Stimulated activated CD8-positive, alpha-beta memory T cell treated with anti-CD3 and anti-CD28 coated beads, Interleukin-4, amount 100 ng/mL, for 4 hours (primary cell): ENCODE data around the gene FHAD1.

ENCODE experiments used
- DNase-seq, 2 donors: peaks; one replicate each; pipeline ENCODE4 v3.0.0-alpha.2; 2020; ENCODE audit warnings: low read depth in 2 of 2, low spot score in 1 of 2

Gene FHAD1

DNA sequence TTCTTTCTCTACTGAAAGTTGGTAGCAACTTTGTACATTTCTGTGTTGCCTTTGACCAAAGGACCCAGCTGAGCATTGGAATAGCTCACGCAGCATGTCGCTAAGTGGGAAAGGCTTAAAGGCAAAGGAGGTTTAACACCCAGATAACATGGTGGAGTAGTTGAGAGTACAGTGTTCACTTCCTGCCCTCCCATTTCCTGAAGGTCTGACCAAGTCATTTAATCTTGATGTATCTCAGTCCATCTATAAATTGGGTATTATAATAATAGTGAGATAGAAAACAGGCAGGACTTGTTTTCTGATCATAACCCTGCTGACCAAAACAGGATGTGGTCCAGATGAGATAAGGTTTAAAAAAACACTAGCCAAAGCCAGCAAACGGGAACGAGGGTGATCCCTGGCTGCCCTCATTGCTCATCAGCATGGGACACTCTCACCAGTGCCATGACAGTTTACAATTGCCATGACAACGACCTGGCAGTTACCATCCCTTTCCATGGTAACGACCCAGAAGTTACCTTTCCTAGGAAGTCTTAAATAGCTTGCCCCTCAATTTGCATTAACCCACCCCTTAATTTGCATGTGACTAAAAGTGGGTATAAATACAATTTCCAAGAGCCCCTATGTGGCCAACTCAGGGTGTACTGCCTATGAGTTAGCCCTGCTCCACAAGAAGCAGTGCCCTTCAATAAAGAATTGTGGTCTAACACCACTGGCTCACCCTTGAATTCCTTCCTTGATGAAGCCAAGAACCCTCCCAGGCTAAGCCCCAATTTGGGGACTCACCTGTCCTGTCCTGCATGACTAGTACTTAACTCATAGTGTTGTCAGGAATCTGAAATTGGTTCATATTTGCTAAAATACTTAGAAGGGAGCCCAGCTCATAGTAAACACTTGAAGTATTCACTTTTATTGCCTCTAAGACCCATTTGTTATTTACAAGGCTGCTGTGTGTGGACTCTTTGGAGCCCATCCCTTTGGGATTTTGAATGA is 28.4 kb upstream of the FHAD1 start:
- no peak for DNase-seq

DNA sequence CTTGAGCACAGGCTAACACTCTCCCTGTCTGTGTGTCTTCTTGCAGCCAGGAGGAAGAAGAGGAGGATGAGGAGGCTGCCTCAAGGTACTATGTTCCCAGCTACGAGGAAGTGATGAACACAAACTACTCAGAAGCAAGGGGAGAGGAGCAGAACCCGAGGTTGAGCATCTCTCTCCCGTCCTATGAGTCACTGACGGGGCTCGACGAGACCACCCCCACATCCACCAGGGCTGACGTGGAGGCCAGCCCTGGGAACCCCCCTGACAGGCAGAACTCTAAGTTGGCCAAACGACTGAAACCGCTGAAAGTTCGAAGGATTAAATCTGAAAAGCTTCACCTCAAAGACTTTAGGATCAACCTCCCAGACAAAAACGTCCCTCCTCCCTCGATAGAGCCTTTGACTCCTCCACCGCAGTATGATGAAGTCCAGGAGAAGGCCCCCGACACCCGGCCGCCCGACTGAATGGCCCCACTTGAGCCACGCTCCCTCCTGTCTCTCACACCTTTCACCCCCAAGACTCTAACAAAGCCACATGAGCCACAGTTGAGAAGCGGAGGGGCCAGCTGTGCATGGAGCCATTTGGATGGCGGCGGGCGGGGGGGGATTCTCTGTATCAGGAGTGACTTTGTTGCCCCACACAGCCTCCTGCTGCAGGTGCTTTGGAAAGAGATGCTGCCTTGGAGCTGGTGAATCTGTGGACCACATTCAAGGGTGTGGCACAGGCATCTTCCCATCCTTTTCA is 27.6 kb upstream of the FHAD1 start:
- DNase-seq: no peak

DNA sequence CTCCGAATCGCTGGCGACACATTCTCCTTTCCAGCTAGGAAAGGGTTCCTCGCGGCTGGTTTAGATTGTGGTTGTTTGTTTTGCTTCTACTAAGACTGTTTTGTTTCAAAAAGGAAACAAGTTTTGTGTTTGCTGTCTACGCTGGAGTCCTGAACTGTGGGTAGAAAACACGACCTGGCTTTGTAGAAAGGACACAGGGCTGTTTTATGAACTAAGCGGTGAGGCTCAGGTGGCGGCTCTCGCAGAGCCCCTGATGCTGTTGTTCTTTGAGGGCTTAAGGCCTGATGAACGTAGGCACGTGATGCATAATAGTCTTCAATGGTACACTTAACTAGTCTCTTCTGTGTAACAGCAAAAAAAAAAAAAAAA is 27.0 kb upstream of the FHAD1 start:
- DNase-seq: no peak

DNA sequence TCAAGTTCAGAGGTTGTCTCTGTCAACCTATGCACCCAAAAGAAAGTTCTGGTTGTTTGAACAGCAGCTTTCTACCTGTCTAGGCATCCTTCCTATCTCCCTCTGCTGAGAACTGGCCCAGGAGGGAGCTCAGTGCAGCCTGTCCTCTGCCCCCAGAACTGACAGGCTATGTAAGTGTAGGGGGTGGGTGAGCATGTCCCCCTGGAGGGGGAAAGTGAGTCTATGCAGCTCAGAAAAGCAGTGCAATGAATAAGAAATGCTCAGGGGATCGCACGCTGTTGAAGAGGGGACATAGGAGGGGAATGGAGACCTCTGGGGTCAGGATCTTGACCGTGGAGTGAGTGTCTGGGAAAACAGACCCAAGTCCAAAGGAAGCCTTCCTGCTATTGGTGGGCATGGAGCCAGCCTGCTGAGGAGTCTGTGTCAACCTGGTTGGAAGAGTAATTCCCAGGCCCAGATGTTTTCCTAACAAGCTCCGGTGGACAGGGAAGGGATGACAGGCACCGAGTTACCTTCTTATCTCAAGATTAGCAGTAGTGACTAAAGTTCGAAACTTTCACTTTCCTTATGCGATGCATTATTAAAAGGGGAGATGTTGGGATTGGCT is 26.1 kb upstream of the FHAD1 start:
- DNase-seq: no peak

DNA sequence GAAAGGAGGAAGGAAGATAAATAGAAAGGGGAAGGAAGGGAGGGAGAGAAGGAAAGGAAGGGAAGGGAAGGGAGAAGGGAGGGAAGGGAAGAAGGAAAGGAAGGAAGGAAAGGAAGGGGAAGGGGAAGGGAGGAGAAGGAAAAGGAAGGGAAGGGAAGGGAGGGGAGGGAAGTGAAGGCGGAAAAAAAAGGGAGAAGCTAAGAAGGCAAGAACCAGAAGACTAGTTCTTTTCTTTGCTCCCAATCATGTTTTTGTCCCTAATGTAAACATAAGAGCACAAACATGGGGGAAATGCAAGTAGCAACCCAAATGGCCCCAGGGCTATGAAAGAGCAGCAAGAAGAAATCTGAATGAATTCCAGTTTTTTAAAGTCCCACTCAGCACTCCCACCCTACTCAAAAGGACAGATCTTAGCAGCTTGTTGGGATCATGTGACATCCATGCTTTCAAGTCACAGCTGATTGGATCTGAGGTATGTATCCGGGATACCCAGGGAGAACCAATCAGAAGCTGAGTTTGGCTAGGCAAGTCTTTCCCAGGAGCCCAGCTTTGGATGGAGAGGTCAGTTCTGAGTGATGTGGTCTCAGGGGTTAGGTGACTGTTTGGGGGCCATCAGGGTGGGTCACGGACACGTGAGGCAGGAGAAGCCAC is 24.2 kb upstream of the FHAD1 start:
- DNase-seq: no peak

DNA sequence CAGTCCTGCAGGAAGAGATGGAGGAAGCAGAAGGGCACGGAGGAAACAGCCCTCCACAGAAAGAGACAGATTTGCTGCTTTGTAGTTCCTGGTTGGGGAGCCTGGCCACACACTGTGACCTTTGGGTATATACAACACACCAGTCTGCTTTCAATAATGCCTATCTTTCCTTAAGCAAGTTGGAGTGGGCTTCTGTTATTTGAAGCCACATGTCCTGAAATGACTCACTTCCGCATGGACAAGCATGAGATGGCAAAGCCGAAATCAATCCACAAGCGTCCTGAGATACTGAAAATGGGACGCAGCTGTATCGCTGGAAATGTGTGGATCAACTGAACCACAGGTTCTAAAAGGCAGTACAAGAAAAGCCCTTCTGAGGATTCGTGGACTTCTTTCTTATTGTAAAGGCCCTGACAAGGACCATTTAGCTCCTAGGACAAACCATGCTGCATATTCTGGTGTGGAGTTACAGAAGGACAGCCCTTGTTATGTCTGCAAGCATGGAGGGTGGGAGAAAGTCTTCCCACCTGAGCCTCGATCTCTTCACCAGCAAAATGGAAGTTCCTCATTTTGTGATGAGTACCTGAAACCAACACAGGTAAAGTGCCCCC is 22.7 kb upstream of the FHAD1 start:
- DNase-seq: no peak

DNA sequence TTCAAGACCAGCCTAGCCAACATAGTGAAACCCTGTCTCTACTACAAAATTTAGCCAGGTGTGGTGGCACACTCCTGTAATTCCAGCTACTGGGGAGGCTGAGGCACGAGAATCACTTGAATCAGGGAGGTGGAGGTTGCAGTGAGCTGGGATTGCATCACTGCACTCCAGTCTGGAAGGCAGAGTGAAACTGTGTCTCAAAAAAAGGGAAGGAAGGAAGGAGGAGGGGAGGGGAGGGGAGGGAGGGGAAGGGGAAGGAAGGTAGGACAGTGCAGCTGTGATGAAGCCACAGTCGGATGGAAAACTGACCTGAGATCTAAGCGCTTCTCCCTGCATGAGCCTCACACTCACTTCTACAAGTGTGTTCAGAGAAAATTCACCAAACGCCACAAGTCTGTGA is 22.0 kb upstream of the FHAD1 start:
- DNase-seq: no peak

DNA sequence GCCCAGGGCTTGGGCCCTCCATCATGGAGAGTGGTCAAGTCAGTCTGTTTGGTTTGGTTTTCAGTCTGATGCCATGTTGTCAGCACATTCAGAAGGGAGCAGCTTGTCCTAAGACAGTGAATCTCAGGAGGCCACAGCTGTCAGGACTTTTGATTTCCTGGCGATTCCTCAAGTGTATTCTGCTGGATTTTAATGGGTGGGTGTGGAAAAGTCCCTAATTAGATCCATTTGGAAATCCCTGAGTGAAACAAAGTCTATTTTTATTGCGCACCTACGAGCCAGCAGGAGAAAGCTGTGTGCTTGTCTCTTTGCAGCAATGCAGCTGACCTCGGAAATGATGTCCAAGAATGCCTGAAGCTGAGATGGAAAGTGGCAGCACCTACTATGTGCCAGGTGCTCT is 21.6 kb upstream of the FHAD1 start:
- DNase-seq: no peak

DNA sequence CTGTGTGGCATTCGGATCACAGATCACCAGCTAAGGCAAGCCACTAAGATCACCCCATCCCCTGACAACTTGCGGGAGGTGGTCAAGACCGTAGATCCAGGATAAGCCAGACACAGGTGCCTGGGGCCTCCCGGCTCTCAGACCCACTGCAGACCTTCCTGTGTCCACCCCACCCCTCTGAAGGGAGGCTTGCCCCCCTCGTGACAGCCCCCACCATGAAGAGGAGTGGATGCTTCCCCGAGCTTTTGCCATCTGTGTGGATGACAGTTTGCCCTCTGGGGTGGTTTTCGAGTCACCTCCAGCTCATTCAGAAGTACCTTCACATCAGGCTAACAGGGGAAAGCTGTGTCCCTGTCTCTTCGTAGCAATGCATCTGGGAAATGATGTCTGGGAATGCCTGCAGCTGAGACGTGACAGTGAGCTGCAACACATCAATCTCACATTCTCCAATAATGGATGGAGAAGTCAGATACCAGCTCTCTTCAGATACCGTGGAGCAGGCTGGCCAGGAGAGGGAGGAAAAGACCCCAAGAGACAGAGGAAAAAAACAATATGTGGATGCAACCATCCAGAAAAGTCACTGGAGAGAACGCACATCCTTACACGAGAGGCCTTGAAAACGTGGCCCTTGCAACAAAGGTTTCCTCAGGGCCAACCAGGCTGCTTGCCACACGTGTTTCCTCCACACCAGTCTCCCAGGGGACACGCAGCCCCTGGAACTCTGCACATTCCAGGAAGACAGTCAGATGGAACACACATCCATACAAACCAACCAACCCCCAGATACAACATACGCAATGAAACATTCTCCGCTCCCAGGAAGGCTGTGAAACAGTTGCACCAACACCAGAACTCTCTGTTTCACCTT is 20.4 kb upstream of the FHAD1 start:
- DNase-seq: no peak

DNA sequence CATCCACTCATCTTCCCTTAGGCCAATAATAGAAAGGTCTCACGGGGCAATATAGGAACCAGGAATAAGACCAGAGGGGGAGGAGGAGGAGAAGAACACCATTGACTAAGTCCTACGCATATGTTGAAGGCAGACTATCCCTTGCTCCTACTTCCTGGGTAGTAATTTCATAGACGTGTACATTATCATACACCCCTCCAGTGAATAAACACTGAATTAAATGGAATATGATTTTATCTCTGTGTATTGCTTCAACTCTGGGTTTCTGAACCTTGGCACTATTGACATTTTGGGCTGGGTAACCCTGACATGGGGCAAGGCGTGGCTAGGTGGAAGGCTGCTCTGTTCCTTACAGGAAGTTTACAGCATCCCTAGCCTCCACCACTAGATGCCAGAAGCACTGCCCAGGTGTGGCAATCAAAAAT is 17.3 kb upstream of the FHAD1 start:
- no peak for DNase-seq

DNA sequence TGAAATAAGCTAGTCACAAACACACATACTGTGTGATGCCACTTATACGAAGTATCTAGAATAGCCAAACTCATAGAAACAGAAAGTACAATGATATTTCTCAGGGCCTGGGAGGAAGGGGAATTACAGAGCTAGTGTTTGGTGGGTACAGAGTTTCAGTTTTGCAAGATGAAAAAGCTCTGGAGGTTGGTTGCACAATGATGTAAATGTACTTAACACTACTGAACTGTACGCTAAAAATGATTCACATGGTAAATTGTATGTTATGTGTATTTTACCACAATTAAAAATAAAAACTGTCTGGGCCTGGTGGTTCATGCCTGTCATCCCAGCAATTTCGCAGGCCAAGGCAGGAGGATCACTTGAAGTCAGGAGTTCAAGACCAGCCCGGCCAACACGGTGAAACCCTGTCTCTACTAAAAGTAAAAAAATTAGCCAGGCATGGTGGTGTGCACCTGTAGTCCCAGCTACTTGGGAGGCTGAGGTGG is 15.3 kb upstream of the FHAD1 start:
- DNase-seq: no peak

DNA sequence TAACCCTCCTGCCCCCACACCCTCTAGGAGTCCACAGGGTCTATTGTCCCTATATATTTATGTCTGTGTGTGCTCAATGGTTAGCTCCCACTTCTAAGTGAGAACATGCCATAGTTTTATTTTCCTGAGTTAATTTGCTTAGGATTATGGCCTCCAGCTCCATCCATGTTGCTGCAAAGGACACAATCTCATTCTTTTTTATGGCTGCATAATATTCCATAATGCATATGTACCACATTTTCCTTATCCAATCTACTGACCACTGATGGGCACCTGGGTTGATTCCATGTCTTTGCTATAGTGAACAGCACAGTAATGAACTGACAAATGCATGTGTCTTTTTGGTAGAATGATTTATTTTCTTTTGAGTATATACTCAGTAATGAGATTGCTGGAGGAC is 13.3 kb upstream of the FHAD1 start:
- DNase-seq: no peak

DNA sequence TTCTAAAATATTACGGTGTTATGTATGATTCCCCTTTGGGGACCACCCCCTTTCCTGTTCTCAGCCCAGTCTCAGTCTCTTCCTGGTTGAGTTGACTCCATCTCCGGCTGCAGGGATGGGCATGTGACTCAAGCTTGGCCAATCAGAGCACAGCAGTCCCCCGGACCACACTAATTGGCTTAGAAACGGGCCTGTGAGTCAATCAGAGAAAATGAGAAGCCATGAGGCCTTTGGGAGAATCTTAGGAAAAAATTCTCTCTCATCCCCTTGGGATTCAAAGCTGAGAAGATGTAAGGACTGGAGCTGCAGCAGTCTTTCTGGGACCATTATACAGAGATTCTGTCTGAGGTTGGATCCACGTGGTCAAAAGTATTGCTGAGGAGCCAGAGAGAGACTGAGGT is 10.7 kb upstream of the FHAD1 start:
- DNase-seq: no peak

DNA sequence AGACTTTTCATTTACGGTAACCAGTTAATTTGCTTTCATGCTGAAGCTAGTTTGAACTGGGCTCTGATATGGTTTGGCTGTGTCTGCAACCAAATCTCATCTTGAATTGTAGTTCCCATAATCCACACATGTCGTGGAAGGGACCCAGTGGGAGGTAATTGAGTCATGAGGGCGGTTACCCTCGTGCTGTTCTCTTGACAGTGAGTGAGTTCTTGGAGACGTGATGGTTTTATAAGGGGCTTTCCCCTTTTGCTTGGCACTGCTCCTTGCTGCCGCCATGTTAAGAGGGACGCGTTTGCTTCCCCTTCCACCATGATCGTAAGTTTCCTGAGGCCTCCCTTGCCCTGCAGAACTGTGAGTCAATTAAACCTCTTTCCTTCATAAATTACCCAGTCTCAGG is 10.3 kb upstream of the FHAD1 start:
- DNase-seq: no peak

DNA sequence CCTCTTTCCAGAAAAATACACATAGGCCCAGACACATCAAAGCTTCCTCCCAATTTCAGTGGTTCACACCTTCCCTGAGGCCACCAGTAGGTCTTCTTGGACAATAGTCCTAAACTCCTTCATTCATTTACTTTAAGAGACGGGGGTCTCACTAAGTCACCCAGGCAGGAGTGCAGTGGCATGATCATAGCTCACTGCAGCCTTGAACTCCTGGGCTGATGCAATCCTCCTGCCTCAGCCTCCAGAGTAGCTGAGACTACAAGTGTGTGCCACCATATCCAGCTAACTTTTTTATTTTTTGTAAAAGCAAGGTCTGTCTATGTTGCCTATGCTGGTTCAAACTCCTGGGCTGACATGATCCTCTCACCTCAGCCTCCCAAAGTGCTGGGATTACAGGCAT is 8.2 kb upstream of the FHAD1 start:
- DNase-seq: no peak

DNA sequence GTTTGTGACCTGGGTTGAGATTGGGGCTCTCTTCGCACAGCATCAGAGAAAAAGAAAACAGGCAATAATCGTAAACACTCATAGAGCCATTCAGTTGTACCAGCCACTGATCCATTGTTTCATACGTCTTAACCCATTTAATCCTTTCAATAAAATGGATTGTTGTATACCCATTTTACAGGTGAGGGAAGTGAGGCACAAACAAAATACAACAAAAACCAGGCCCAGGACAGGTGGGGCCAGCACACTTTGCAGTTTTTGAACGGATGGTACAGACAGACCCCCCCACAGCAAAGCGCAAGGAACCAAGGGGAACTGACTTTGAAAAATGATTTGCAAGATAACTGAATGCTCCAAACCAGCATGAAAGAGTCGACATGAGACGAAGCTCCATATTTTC is 4.3 kb upstream of the FHAD1 start:
- no peak for DNase-seq

DNA sequence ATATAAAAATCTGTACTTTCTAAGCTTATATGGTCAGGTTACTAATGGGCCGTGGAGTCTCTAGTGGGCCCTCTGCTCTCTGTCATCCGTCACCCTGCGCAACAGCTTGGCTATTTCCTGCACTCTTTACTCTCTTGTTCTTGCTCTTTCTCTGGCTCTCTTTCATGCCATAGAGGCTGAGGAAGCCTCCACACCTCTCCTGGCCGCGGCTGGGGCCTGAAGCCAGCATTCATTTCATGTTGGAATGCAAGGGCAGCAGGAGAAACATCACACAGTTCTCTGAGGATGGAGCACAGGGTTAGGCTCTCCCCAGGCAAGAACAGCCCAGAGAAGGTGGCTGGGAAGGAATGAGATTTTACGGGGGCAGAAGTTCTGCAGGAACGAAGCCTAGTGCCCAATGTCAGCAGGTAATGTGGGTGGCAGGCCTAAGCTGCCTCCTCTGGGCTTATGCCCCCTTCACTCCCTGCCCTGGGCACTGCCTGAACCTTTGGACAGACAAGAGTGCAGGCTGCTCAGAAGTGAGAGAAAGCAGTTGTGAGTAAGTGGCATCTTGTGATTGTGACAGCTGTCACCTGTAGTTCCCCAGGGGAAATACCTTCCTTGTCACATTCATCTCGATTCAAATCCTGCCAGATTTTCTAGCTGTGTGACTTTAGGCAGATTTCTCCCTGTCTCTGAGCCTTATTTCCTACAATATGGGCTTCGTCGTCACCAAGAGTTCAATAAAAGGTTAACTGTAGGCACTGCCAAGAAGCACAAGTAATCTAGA is 3.6 kb upstream of the FHAD1 start:
- DNase-seq: no peak

DNA sequence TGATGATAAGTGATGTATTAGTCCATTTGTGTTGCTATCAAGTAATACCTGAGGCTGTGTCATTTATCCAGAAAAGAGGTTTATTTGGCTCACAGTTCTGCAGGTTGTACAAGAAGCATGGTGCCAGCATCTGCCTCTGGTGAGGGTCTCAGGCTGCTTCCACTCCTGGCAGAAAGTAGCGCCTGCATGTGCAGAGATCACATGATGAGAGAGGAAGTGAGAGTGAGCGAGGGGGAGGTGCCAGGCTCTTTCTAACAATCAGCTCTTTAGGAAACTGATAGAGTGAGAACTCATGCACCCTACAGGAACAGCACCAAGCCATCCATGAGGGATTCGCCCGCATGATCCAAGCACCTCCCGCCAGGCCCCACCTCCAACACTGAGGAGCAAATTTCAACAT is 2.2 kb upstream of the FHAD1 start:
- no peak for DNase-seq
